Stimulated activated CD4-positive, alpha-beta T cell treated with anti-CD3 and anti-CD28 coated beads, Interleukin-4, amount 100 ng/mL, for 24 hours (primary cell): ENCODE data around the gene ATF1.
"Not testable (repeated sequence)": the region's sequence is repeated elsewhere in the genome, so short reads cannot be mapped to it uniquely, and the experiment has no call there.

Source experiments
- DNase-seq: peaks from one replicate; pipeline ENCODE4 v3.0.0-alpha.2; 2020

ATF1 gene

DNA sequence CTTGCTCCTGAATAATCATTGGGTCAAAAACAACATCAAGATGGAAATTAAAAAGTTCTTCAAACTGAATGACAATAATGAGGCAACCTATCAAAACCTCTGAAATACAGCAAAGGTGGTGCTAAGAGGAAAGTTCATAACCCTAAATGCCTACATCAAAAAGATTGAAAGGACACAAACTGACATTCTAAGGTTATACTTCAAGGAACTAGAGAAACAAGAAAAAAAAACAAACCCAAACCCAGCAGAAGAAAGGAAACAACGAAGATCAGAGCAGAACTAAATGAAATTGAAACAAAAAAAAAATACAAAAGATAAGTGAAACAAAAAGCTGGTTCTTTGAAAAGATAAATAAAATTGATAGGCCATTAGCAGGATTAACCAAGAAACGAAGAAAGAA is 105.0 kb downstream of the ATF1 start:
- DNase-seq = not testable (repeated sequence)
